NCI-H748 treated with DMSO at 0.1 percent for 48 hours (cell line): ENCODE measurements around the gene AGBL4.
A peak's percentile ranks its signal among the peaks of the same experiment; 100 is the strongest.

ENCODE experiments used
- DNase-seq: peaks from one replicate; lab custom pipeline; 2025; lab: John Stamatoyannopoulos, UW

Gene AGBL4

GRCh38 chr1:48720929-48721328 lies 1302.8 kb downstream of the AGBL4 start:
- DNase-seq, result no peak

DNA sequence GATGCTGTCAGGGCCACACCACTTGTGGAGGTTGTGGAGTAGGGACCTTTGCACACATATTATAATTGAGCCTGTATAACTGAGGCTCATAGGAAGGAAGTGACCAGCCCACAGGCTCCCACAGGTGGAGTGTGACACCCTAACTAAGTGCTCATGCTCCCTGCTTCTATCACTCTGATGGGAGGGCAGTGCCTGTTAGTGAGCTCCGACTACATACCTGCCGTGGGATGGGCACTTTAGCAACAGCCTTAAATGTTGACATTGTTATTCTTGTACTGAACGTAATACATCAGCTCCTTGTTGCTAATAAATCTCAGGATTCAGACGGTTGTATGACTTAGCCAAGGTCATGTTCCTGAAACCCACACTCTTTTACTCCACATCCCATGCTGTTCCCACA lies 1305.0 kb downstream of the AGBL4 start:
- DNase-seq, result no peak

DNA sequence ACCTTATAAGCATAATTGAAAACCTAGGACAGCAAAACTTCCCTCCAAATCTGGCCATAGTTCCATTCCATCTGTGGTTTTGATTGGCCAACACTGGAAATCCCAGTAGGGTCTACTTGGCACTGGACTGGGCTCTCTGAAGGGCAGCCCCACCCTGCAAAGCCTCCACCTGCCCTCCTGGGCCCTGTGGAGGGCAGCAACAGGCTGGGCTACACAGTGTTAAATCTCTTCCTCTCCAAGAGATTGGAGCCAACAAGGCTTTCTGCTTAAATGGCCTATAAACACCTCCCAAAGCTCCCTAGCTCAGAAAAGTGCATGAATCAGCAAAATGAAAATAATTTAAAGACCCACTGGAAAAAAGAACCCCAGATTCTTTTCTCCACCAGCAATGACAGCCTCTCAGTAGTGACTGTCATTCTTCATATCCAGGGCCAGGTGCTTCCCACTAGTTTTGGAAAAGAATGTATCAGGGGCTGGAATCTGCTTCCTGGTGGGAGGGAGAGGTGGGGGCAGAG lies 1305.6 kb downstream of the AGBL4 start:
- no peak for DNase-seq

GRCh38 chr1:48717082-48717481 lies 1306.7 kb downstream of the AGBL4 start:
- DNase-seq, result no peak

GRCh38 chr1:48715921-48716320 lies 1307.8 kb downstream of the AGBL4 start:
- no peak for DNase-seq

- no peak for DNase-seq
Measured at GRCh38 chr1:48710915-48711314, 1312.8 kb downstream of the AGBL4 start.

DNA sequence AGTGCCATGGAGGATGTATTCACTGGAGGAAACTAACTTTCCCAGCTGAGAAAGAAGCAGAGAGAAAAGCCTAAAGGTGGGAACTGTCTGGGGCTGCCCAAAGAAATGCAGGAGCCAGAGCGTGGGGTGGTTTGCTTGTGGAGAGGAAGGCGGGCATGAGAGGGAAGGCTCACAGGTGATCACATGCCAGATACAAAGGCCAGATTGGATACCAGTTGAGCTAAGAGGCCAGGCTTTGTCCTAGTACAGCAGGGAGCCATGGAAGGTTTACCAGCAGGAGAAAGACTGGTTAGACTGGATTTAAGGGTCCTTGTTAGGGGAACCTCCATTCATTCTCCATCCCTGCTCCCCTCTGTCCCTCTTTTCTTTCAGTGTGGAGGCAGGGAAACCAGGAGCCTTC lies 1313.4 kb downstream of the AGBL4 start:
- DNase-seq, result no peak

- DNase-seq, result no peak
Measured at GRCh38 chr1:48704736-48705135, 1319.0 kb downstream of the AGBL4 start.

GRCh38 chr1:48701445-48701844 lies 1322.3 kb downstream of the AGBL4 start:
- no peak for DNase-seq

DNA sequence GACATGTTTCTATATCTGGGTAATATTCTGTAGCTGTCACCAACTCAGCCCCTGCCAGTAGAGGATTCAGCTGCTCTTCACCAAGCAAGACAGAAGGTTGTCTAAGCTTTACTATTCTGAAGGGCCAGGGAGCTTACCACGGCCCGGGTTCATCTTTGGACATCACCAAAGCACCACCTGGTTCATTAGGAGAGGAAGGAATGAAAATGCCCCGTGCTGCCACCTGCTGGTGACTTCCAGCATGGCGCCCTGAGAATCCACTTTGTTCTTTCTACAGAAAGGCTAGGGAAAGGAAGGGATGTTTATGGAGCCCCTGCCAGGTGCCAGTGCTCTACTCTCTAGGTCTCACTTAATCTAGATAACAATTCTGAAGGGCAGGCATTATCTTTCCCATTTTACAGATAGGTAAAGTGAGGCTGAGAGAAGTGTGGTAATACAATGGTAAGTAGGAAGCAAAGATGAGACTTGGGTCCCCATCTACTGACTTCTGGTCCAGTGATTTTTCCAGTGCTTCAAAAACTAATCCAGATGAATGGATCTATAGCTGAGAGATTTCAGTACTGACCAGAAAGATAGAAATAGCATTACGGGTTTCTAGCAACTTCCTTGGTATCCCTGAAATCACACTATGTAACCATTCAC lies 1326.6 kb downstream of the AGBL4 start:
- DNase-seq, result peak; percentile 72

DNA sequence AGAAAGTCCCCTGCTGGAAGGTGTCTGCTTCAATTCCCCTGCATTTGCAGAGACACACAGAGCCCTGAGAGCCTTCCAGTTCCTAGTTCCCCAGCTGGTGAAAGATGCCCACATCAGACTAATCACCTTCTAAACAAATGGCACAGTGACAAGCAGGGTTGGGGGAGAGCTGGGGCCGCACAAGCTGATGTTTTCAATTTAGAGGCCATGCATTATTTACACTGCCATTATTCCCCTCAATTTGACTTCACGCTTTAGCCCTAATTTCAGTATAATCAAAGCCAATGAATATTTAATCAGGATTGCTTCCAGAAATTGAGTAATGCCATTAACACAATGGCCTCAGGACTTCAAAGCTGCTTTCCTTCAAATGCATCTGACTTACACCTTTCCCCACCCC lies 1328.6 kb downstream of the AGBL4 start:
- peak; percentile 85 for DNase-seq

DNA sequence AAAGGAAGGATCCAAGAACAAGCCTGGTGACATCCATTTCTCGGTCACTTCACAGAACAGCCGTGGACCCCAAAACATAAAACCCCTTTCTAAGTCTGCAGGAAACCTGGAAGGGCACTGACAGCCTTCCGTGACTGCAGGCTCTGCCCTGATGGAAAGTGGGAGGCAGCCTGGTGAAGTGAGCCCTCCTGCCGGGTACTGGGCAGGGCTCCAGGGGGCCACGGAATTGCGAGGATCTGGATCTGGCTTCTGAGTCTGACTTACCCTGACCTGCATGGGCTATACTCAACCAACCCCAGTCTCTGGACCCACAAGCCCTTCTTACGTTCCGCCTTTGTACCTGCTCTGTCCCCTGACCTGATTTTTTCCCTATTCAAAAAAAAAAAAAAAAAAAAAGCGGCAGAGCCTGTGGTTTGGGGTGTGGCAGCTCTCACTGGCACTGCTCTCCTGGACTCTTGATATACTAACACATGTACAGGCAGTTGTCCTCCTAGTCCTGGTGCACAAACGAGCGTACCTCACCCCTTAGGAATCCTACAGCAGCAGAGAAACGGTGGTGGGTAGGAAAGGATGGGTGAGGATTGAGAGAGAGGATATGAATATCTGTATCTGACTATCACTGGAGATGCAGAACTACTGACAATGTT lies 1330.0 kb downstream of the AGBL4 start:
- DNase-seq, result peak; percentile 57

DNA sequence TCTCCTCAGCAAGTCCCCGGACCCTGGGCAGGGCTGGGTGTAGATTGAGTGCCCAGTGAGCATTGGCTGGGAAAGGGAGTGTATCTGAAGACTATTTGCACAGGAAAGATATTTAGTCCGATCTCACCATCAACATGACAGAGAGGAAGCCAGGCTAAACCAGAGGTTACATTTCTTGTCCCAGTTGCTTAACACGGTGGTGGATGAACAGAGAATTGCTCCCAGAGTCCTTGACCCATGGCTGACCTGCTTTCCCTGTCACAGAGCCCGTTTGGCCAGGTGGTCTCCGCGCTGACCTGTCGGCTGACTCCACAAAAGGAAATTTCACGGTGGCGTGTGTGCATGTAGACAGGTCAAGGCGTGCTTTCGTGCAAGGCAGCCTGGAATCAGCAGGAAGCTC lies 1330.6 kb downstream of the AGBL4 start:
- DNase-seq, result no peak

DNA sequence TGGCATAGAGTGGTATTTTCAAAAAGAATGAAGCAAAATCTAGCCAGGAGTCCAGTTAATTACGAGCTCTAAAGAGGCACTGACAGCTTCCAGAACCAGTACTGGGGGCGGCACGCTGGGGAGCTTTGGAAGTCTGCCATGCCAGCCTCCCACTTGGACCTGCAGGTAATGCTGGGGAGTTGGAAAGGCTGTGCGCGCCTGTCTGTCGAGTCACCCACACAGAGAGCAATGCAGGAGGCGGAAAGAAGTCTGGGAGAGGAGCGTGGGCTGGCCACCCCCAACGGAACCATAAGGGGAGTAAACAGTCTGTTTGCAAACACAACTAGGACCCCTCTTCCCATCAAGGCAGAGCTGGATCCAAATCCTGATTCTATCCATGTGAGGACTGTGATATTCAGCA lies 1331.5 kb downstream of the AGBL4 start:
- DNase-seq, result no peak

GRCh38 chr1:48691429-48692001 lies 1332.2 kb downstream of the AGBL4 start:
- DNase-seq, result no peak

GRCh38 chr1:48688102-48688760 lies 1335.5 kb downstream of the AGBL4 start:
- no peak for DNase-seq

DNA sequence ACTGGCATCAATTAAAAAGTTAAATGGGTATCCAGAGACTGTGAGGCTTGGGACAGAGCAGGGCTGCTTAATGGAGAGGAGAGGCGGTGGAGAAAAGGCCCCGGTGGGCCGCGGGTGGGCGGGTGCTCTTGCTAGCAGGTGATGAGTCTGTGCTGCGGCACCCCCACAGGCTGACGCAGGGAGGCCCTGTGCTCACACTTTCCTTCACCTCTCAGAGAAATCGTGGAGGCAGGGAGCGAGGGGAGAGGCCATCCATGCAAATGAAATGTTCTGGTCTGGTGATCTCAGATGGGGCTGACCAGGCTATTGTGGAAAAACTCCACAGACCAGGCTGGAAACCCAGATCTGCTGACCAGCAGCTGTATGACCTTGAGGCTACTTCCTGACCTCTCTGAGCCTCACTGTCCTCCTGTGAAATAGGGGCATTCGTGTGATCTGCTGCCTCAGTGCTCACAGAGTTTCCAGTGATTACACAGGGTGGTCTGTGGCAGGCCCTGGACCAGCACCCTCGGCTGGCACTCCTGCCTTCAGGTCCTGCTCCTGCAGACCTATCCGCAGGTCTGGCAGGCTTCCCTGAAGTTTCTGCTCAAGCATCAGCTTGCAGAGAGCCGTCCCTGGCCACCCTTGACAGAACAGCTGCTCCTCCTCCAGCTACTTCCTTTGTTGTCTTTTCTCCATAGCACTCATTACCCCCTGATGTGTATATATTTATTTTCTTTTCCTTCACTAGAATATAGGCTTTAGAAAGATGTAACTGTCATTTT lies 1336.3 kb downstream of the AGBL4 start:
- DNase-seq, result no peak

DNA sequence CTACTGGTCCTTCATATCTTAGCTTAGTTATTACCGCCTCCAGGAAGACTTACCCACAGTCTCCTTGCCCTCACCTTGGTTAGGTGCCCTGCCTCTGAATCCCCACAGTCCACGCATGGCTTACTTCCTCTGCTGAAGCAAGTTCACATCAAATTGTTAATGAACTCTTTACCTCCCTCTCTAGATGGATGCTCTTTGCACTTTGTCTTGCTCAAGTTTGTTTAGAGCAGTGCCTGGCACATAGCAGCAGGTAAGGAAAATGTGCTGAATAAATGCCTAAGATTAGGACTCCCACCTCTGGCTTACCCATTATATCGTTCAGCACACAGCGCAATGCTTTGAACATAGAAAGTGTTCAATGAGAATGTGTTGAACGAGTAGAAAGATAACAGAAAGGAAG lies 1337.6 kb downstream of the AGBL4 start:
- no peak for DNase-seq

DNA sequence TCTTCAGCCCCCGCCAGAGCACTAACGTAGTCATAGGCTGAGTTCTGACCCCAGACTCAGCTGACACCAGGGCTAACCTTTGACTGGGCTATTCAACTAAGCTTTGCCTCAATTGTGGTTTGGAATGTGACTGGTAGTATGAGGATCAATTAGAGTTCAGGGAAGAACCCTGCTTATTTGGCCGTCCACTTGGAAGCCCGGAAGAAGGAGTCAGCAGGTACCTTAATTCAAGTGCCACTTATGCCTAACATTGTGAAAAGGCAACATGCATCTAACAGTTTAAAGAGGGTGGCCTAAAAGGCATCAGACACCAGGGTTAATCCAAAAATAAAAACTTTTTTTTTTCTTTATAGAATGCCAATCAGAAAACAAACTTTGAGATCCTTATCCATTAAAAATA lies 1339.4 kb downstream of the AGBL4 start:
- no peak for DNase-seq

DNA sequence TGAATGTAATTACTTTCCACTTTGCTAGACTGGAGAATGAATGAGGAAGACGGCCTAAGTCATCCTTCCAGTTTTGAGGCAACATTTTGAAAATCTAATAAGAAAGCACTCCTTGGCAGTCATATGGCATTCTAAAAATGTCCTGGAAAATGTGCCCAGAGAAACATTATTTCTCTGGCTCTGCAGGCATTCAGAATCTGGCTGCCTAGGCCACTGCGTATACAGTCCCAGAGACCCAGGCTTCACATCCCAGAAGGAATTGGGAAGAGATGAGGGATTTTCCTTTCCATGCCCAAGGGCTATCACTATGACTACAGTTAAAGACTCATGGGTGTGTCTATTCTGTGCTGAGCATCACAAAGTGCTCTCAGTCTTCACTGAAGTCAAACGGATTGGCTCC lies 1339.9 kb downstream of the AGBL4 start:
- DNase-seq, result no peak

- no peak for DNase-seq
Measured at GRCh38 chr1:48681476-48682305, 1342.1 kb downstream of the AGBL4 start.
